Stimulated activated CD4-positive, alpha-beta T cell treated with anti-CD3 and anti-CD28 coated beads, Interleukin-15, amount 100 ng/mL, for 1 hour (primary cell): Measurements from ENCODE around the gene SCO2.

Source experiments
- DNase-seq, 2 donors: peaks; one replicate each; pipeline ENCODE4 v3.0.0-alpha.2; 2020; ENCODE audit warnings: low read depth in 1 of 2, low spot score in 1 of 2

SCO2 gene

GRCh38 chr22:50532824-50533796 is 7.7 kb upstream of the SCO2 start:
- DNase-seq = no peak

GRCh38 chr22:50531962-50532674 is 6.7 kb upstream of the SCO2 start:
- no peak for DNase-seq

GRCh38 chr22:50531546-50531961 is 6.2 kb upstream of the SCO2 start:
- peak; percentile 50 to 61 for DNase-seq

- peak; percentile 65 to 67 for DNase-seq
Measured at GRCh38 chr22:50530877-50531545, 5.6 kb upstream of the SCO2 start.

- DNase-seq = no peak
Measured at GRCh38 chr22:50530580-50530876, 5.1 kb upstream of the SCO2 start.

- peak; percentile 54 to 64 for DNase-seq
Measured at GRCh38 chr22:50529897-50530579, 4.6 kb upstream of the SCO2 start, which contains the start of gene TYMP. TYMP (minus strand) TSS chr22:50530012; CDS start chr22:50529709, 303 bp downstream.

GRCh38 chr22:50529416-50529896 is 4.1 kb upstream of the SCO2 start:
- no peak for DNase-seq

GRCh38 chr22:50528682-50529415 is 3.5 kb upstream of the SCO2 start:
- no peak for DNase-seq

- DNase-seq = no peak
Measured at GRCh38 chr22:50527921-50528681, 2.7 kb upstream of the SCO2 start.

- DNase-seq = no peak
Measured at GRCh38 chr22:50526834-50527801, 1.7 kb upstream of the SCO2 start.

GRCh38 chr22:50526108-50526833 is 873 bp upstream of the SCO2 start:
- DNase-seq = peak; percentile 65 to 78

GRCh38 chr22:50525858-50526107 is 385 bp upstream of the SCO2 start:
- no peak for DNase-seq

GRCh38 chr22:50524676-50525103 is 708 bp downstream of the SCO2 start:
- no peak for DNase-seq

GRCh38 chr22:50523806-50524675 is 1.4 kb downstream of the SCO2 start:
- no peak for DNase-seq

GRCh38 chr22:50523458-50523805 is 2.0 kb downstream of the SCO2 start:
- DNase-seq = no peak

- no peak for DNase-seq
Measured at GRCh38 chr22:50522806-50523438, 2.5 kb downstream of the SCO2 start.
